GM12873 (cell line): ENCODE data around the gene LBHD2.

Source experiments
- TF ChIP-seq, protein P1 (sequence below): IDR thresholded peaks from 2 replicates; pipeline ENCODE4 v1.5.1; 2012; ENCODE audit warnings: low read depth, mild to moderate bottlenecking, moderate library complexity, low read length, control low read depth; ENCODE audit not compliant: insufficient read depth; ENCODE audit errors: missing control alignments

The LBHD2 gene

DNA sequence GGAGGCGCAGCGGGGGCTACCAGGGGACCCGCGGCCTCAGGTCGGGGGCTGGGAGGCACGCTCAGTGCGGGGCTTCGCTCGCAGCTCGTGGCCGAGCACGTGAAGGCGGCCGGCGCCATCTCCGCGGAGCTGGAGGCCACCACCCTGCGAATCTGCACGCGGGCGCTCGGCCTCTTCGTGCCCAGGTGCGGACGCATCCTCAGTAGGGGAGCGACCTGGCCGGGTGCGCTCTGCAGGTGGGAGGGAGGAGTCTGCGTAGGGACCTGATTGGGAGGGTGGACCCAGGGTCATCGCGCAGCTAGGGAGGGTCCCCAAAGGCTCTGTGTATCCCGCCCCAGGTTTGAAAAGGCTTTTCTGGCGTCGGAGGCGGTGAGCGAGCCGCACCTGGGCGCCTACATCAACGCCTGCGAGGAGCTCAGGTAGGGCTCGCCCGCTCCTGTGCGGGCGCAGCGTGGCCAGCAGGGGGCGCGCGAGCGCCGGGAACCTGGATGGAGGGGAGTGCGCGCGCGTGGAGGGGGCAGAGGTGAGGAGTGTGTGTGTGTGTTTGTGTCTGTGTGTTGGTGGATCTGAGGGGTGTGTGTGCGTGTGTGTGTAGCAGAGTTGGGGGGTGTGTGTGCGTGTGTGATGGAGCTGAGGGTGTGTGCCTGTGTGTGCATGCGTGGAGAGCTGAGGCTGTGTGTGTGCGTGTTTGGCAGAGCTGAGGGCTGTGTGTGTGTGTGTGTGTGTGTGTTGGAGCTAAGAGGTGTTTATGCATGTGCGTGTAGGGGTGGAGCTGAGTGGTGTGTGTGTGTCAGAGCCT, 20.8 kb downstream of the LBHD2 start:
- TF ChIP-seq, protein P1, sequence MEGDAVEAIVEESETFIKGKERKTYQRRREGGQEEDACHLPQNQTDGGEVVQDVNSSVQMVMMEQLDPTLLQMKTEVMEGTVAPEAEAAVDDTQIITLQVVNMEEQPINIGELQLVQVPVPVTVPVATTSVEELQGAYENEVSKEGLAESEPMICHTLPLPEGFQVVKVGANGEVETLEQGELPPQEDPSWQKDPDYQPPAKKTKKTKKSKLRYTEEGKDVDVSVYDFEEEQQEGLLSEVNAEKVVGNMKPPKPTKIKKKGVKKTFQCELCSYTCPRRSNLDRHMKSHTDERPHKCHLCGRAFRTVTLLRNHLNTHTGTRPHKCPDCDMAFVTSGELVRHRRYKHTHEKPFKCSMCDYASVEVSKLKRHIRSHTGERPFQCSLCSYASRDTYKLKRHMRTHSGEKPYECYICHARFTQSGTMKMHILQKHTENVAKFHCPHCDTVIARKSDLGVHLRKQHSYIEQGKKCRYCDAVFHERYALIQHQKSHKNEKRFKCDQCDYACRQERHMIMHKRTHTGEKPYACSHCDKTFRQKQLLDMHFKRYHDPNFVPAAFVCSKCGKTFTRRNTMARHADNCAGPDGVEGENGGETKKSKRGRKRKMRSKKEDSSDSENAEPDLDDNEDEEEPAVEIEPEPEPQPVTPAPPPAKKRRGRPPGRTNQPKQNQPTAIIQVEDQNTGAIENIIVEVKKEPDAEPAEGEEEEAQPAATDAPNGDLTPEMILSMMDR = peak; percentile 97

DNA sequence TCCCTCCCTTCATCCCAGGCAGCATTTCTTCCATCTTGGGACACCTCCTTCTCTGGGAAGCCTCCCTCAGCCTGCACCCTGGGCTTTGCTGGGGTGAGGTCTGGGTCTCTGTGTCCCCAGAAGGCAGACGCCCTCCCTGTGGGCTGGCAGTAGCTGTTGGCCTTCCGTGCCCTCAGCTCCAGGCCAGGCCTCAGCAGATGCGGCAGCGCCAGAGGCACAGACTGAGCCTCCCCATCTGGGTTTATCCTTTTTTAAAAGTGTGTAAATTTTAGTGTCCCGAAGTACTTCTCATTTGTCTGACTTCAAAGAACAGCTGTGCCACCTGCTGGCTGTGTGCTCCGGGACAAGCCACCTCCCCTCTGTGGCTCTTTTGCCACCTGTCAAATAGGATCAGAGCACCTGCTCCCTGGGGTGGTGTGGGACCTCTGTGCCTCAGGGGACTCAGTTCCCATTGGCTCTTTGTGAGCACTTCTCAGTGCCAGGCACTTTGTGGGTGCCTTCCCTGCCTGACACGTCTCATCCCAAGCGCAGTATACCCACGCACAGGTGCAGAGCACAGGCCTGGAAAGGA, 21.7 kb downstream of the LBHD2 start:
- TF ChIP-seq, protein P1 = peak; percentile 33

DNA sequence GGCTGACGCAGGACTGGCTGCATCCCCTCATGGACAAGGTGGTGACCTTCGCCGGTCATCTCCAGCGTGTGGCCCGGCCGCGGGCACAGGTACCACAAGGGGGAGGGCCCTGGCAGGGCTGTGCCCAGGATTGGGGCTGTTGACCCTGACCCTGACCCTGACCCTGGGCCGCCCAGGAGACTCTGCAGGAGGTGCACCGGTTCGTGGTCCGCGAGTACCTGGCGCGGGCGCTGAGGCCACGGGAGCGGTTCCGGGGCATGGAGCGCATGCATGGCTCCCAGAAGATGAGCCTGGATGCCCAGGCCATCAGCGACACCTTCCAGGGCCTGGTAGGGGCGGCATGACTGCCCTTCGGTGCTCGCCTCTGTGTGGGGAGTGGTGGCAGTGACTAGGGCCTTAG, 23.4 kb downstream of the LBHD2 start:
- TF ChIP-seq, protein P1 = no peak

DNA sequence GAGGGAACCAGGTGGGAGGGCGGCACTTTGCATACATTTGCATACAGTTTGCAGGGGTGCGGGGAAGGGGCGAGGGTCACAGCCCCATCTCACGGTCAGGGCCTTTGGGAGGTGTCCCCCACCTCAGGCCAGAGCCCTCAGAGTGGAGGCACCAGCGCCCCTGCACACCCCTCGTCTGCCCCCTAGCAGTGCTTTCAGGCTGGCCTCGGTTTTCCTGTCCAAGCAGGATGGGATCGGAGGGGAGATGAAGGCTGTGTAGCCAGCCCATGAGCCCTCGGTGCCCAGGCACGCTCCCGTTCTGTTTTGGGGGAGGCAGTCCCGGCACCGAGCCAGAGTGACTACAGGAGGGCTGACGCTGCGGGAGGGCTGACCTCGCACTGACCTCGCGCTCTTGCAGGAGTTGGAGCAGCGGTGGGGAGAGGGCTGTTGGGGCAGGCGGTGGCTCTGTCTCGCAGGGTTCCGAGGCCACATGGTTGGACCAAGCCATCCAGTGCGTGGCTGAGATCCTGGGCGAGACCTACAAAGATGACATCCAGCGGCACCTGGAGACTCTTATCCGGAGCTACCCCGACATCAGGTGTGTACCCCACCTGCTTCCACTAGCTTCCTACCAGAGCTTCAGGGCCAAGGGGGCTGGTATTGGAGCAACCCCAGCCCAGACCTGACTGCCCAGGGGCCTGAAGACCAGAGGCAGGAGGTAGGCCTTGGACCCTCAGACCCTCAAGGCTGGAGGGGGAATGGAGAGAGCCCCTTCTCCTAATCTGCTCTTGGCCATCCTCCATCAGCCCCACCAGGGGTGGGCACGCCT, 24.1 kb downstream of the LBHD2 start:
- TF ChIP-seq, protein P1 = no peak

DNA sequence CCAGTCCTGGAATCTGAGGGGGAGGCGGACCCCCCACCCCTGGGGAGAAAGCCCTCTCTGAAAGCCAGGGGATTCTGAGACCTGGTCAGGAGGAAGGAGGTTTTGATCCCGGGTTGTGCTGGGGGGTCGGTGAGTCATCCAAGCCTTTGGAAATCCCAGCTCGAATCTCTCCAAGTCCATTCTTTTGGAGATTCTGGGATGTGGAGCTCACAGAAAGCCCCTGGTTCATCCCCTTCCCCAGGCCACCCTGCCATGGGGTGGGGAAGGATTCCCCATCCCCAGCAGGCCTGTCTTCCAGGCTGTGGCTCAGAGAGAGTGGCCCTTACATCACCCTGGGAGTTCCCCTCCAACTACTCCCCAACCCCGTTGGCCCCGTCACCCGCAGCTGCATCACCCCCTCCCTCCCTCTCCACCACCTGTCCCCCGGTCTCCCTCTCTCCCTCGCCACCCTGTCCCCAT, 24.8 kb downstream of the LBHD2 start:
- TF ChIP-seq, protein P1 = no peak

DNA sequence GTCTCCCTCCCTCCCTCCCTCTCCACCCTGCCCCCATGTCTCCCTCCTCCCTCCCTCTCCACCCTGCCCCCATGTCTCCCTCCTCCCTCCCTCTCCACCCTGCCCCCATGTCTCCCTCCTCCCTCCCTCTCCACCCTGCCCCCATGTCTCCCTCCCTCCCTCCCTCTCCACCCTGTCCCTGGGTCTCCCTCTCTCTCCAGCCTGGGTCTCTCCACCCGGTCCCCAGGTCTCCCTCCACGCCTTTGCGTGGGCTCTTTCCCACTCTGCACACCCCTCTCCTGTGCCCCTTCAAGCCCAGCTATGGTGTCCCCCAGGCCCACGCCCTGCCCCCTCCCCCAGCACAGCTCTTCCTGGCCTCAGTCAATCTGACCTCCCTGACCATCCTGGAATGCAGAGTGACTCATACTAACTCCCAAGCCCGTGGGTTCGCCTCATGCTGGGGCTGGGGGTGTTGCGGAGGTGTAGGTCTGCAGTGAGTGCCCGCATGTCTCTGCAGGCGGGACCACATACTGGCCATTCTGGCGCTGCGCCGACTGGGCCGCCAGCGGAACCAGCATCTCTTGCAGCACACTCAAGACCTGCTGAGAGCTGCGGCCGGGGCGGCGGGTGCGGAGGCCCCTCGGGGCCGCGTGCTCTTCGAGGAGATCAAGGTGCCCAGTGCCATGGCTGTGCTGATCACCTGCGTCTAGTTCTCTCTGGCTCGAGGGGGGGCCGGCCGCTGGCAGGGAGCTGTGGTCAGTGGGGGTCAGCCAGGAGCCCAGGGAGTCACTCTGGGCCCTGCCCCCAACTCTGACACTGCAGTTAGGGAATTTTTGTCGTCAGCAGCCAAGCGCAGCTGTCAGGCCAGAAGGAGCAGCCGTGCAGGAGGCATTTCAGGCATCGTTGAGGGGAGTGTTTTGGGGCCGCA, 25.8 kb downstream of the LBHD2 start:
- TF ChIP-seq, protein P1 = no peak
